IPS DF 6.9 (cell line): Measurements from ENCODE around the gene C5AR2.
"Not testable (repeated sequence)": the region's sequence is repeated elsewhere in the genome, so short reads cannot be mapped to it uniquely, and the experiment has no call there.

Experiments
- DNase-seq: peaks from one replicate; pipeline ENCODE4 v3.0.0-alpha.2; 2013; ENCODE audit warnings: low read depth, low spot score
- H3K27ac ChIP-seq: one replicate; pipeline ENCODE4 v1.5.1; 2013; ENCODE audit warnings: low read length, control low read depth
- H3K27me3 ChIP-seq: 2 replicates; pipeline ENCODE4 v1.6.1; 2013; ENCODE audit warnings: mild to moderate bottlenecking, low read length; ENCODE audit not compliant: control insufficient read depth, insufficient read depth
- H3K36me3 ChIP-seq: 2 replicates; pipeline ENCODE4 v1.6.1; 2013; ENCODE audit warnings: low read length; ENCODE audit not compliant: control insufficient read depth, insufficient read depth
- H3K4me1 ChIP-seq: 2 replicates; pipeline ENCODE4 v1.6.1; 2013; ENCODE audit warnings: low read length; ENCODE audit not compliant: control insufficient read depth, insufficient read depth
- H3K4me3 ChIP-seq: 2 replicates; pipeline ENCODE4 v1.5.1; 2013; ENCODE audit warnings: mild to moderate bottlenecking, low read length
- H3K9me3 ChIP-seq: 2 replicates; pipeline ENCODE4 v1.6.1; 2013; ENCODE audit warnings: low read length, inconsistent platforms; ENCODE audit not compliant: control insufficient read depth, insufficient read depth
- WGBS: extraction: QIAGEN DNeasy Blood & Tissue Kit; methylation state at CpG from one replicate; pipeline ENCODE4 v1.1.7; 2013; ENCODE audit warnings: mixed read lengths, missing lambda C conversion rate; ENCODE audit not compliant: insufficient read length, insufficient coverage; 5-methylcytosine and 5-hydroxymethylcytosine counted together

The C5AR2 gene

GRCh38 chr19:47323409-47323808, 8.6 kb upstream of the C5AR2 start:
- Histone ChIP-seq H3K4me1 (no peaks in the 10 kb centered on the region; the same call in 1 of the 2 replicates), H3K9me3 (no peaks in the 10 kb centered on the region), H3K4me3 (no peak overlapping the region), H3K27me3 (no peaks in the 10 kb centered on the region), H3K27ac (no peak overlapping the region), H3K36me3 (no peaks in the 10 kb centered on the region)
- WGBS = no CpG with 5 or more reads among the region's 8 CpGs
- DNase-seq = no peak

DNA sequence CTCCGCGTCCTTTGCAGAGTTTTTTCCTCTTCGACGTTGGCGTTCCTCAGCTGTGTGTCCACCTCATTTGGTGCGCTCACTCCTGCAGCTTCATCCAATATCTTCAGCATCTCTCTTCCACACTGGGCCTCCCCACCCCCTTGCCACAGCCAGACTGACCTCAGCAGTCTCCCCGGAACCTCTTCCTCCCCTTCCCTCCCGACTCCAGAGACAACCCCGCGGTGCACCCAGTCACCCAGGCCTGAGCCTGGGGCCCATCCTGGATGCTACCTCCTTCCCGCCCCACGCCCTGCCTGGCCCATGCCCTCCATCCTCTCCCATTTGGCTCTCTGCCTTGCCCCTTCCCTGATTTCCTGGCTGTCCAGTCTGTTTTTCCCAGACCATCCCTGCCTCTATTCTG, 8.1 kb upstream of the C5AR2 start:
- no CpG with 5 or more reads among the region's 12 CpGs for WGBS
- no peaks in the 10 kb centered on the region for H3K27me3 ChIP-seq
- H3K4me3 ChIP-seq = no peak overlapping the region
- no peaks in the 10 kb centered on the region for H3K9me3 ChIP-seq
- no peak overlapping the region for H3K27ac ChIP-seq
- no peak for DNase-seq
- no peaks in the 10 kb centered on the region; the same call in 1 of the 2 replicates for H3K4me1 ChIP-seq
- H3K36me3 ChIP-seq = no peaks in the 10 kb centered on the region

- Histone ChIP-seq H3K27ac (no peak overlapping the region), H3K36me3 (no peaks in the 10 kb centered on the region), H3K27me3 (no peaks in the 10 kb centered on the region), H3K4me1 (no peaks in the 10 kb centered on the region; the same call in 1 of the 2 replicates), H3K9me3 (no peaks in the 10 kb centered on the region), H3K4me3 (no peak overlapping the region)
- no CpG with 5 or more reads among the region's 9 CpGs for WGBS
- DNase-seq = no peak
Observed at GRCh38 chr19:47324502-47324901, 7.5 kb upstream of the C5AR2 start.

DNA sequence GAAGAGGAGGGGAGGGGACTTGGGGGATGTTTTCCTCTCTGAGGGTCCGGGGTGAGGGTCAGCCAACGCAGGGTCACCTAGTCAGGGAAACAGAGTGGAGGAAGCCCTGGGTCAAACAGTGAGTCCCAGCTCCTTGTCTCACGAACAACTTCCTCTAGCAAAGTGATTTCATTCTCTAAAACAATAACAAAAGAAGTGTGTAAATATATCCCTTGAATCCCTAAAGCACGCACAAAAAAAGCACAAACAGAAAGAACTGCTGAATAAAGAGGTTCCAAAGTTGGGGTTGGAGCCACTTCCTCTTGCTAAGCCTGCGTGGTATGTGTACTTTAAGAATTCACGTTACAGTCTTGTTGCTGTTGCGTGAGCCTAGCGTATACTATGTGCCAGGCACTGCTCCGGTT, 1.5 kb upstream of the C5AR2 start:
- no peak for DNase-seq
- H3K27ac ChIP-seq = no peak overlapping the region

DNA sequence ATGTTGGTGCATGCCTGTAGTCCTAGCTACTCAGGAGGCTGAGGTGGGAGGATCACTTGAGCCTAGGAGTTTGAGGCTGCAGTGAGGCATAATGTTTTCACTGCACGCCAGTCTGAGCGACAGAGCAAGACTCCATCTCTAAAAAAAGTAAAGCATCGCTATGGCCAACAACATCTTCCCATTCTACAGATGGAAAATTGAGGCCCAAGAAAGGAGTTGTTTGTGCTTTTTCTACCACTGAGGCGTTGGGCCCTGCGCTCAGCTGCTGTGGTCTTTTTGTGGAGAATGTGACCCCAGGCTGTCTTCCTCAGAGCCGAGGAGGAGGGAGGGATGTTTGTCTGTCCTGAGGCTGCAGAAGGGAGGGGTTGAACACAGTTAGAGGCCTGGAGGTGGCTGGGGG, 485 bp upstream of the C5AR2 start:
- H3K27me3 ChIP-seq = no peaks in the 10 kb centered on the region
- H3K36me3 ChIP-seq = no peaks in the 10 kb centered on the region
- H3K4me3 ChIP-seq = no peak overlapping the region
- DNase-seq = no peak
- H3K27ac ChIP-seq = no peak overlapping the region
- H3K9me3 ChIP-seq = no peaks in the 10 kb centered on the region
- no CpG with 5 or more reads among the region's 6 CpGs for WGBS
- no peaks in the 10 kb centered on the region for H3K4me1 ChIP-seq

More for the DNA sequence above, 1.5 kb upstream of the C5AR2 start:
- H3K9me3 ChIP-seq = no peaks in the 10 kb centered on the region
- no peak overlapping the region for H3K4me3 ChIP-seq
- no peaks in the 10 kb centered on the region for H3K27me3 ChIP-seq
- no peaks in the 10 kb centered on the region for H3K4me1 ChIP-seq
- H3K36me3 ChIP-seq = no peaks in the 10 kb centered on the region
- WGBS = no CpG with 5 or more reads among the region's 9 CpGs

DNA sequence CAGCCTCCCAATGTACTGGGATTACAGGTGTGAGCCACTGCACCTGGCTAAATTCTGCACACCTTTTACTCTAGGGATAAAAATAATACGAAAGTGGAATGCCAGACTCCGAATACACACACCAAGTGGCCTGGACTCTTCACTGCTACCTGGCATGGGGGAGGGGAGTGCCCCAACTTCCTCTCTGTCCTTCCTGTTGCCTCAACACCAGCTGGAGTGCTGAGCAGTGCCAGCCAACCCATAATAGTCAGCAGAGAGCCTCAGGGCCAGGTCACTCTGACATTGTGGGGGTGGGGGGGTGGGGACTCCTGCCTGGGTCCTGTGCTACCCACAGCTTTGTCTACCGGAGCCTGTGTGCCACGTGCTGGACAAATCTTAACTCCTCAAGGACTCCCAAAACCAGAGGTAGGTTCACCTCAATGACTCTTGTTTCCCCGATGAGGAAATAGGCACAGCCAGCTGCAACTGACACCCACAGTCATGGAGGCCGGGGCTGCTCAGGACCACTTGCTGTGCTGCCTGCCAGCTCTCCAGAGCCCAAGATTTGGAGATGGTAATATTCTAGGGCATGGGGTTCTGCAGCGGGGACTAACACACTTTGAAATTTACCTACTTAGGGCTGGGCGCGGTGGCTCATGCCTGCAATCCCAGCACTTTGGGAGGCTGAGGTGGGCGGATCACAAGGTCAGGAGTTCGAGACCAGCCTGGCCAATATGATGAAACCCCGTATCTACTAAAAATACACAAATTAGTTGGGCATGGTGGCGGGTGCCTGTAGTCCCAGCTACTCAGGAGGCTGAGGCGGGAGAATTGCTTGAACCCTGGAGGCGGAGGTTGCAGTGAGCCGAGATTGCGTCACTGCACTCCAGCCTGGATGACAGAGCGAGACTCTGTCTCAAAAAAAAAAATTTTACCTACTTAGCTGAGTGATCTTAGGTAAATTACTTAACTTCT, 5.1 kb downstream of the C5AR2 start:
- H3K27me3 ChIP-seq, H3K9me3 ChIP-seq, H3K4me1 ChIP-seq, H3K4me3 ChIP-seq, DNase-seq, H3K36me3 ChIP-seq, H3K27ac ChIP-seq: not testable (repeated sequence)
- WGBS = no CpG with 5 or more reads among the region's 18 CpGs

- no peak for DNase-seq
- H3K4me1 ChIP-seq = no peaks in the 10 kb centered on the region
- no peak overlapping the region for H3K4me3 ChIP-seq
- no peaks in the 10 kb centered on the region for H3K9me3 ChIP-seq
- H3K27me3 ChIP-seq = no peaks in the 10 kb centered on the region
- no peak overlapping the region for H3K27ac ChIP-seq
- WGBS = no CpG with 5 or more reads among the region's 10 CpGs
- no peaks in the 10 kb centered on the region for H3K36me3 ChIP-seq
Observed at GRCh38 chr19:47339196-47339880, 7.4 kb downstream of the C5AR2 start.

- Histone ChIP-seq H3K9me3 (no peaks in the 10 kb centered on the region), H3K4me1 (no peaks in the 10 kb centered on the region), H3K36me3 (no peaks in the 10 kb centered on the region), H3K27ac (no peak overlapping the region), H3K4me3 (no peak overlapping the region), H3K27me3 (no peaks in the 10 kb centered on the region)
- no CpG with 5 or more reads among the region's 29 CpGs for WGBS
- no peak for DNase-seq
Observed at GRCh38 chr19:47340477-47341208, 8.7 kb downstream of the C5AR2 start.

DNA sequence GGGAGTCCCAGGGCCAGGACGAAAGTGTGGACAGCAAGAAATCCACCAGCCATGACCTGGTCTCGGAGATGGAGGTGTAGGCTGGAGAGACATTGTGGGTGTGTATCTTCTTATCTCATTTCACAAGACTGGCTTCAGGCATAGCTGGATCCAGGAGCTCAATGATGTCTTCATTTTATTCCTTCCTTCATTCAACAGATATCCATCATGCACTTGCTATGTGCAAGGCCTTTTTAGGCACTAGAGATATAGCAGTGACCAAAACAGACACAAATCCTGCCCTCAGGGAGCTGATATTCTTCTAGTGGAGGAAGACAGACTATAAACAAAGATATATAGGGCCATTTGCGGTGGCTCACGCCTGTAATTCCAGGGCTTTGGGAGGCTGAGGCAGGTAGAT, 9.8 kb downstream of the C5AR2 start:
- Histone ChIP-seq H3K9me3 (no peaks in the 10 kb centered on the region), H3K36me3 (no peaks in the 10 kb centered on the region), H3K27me3 (no peaks in the 10 kb centered on the region), H3K4me3 (no peak overlapping the region), H3K27ac (no peak overlapping the region), H3K4me1 (no peaks in the 10 kb centered on the region)
- no peak for DNase-seq
- WGBS = no CpG with 5 or more reads among the region's 4 CpGs

DNA sequence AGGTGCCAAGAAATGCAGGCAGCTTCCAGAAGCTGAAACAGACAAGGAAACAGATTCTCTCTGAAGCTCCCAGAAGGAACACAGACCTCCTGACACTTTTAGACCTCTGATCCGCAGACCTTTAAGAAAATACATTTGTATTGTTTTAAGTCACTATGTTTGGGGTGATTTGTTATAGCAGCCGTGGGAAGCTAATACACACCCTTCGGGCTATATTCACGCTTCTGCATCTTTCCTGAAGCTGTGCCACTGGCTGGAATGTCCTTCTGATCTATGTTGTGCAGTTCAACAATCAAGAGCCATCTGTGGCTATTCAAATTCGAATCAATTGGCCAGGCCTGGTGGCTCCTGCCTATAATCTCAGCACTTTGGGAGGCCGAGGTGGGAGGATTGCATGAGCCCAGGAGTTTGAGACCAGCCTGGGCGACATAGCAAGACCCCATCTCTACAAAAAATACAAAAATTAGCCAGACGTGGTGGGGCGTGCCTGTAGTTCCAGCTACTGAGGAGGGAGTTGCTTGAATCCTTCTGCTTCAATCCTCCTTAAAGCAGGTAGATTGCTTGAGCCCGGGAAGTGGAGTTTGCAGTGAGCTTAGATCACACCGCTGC, 11.3 kb downstream of the C5AR2 start:
- Histone ChIP-seq H3K27ac (no peak overlapping the region), H3K4me3 (no peak overlapping the region), H3K9me3 (no peaks in the 10 kb centered on the region), H3K27me3 (no peaks in the 10 kb centered on the region), H3K36me3 (no peaks in the 10 kb centered on the region), H3K4me1 (no peaks in the 10 kb centered on the region)
- DNase-seq = no peak
- WGBS = no CpG with 5 or more reads among the region's 11 CpGs
